ENCODE measurements around the gene AACS. TPM values are rescaled to one million over a fixed set of nuclear protein-coding genes. Genes with fewer than 3 reads are reported as not detected.
"Not testable (repeated sequence)": the region's sequence is repeated elsewhere in the genome, so short reads cannot be mapped to it uniquely, and the experiment has no call there.

The AACS gene
- polyA plus RNA-seq (2013, experiment 1 of 2; ENCODE audit: insufficient read length) = 24.5 TPM
- polyA plus RNA-seq (2013, experiment 2 of 2; ENCODE audit: insufficient read length) = 24.1 TPM

GRCh38 chr12:125065021-125065918 lies at the start of gene AACS:
Gene AACS, plus strand, starts transcription at chr12:125065435. Its CDS starts 150 bp downstream, at chr12:125065585.
- DNase-seq = peak; percentile 74

- DNase-seq = no peak
Observed at GRCh38 chr12:125015680-125016310, 49.4 kb upstream of the AACS start.

GRCh38 chr12:125017801-125018200 lies 47.4 kb upstream of the AACS start:
- no peak for DNase-seq

- no peak for DNase-seq
Observed at GRCh38 chr12:125018356-125018755, 46.9 kb upstream of the AACS start.

GRCh38 chr12:125021096-125021495 lies 44.1 kb upstream of the AACS start:
- DNase-seq = no peak

- DNase-seq = no peak
Observed at GRCh38 chr12:125021771-125022170, 43.5 kb upstream of the AACS start.

- DNase-seq = no peak
Observed at GRCh38 chr12:125023065-125023464, 42.2 kb upstream of the AACS start.

- DNase-seq = no peak
Observed at GRCh38 chr12:125024949-125025563, 40.2 kb upstream of the AACS start.

GRCh38 chr12:125025606-125026235 lies 39.5 kb upstream of the AACS start:
- no peak for DNase-seq

GRCh38 chr12:125028106-125028505 lies 37.1 kb upstream of the AACS start:
- no peak for DNase-seq

- DNase-seq = peak; percentile 47
Observed at GRCh38 chr12:125029761-125030358, 35.4 kb upstream of the AACS start.

GRCh38 chr12:125031471-125031870 lies 33.8 kb upstream of the AACS start:
- DNase-seq = not testable (repeated sequence)

GRCh38 chr12:125032466-125033152 lies 32.6 kb upstream of the AACS start:
- no peak for DNase-seq

GRCh38 chr12:125033288-125033687 lies 31.9 kb upstream of the AACS start:
- DNase-seq = no peak

GRCh38 chr12:125038976-125039625 lies 26.1 kb upstream of the AACS start:
- DNase-seq = no peak

- no peak for DNase-seq
Observed at GRCh38 chr12:125049093-125049458, 16.2 kb upstream of the AACS start.

- DNase-seq = no peak
Observed at GRCh38 chr12:125050446-125050845, 14.8 kb upstream of the AACS start.

- no peak for DNase-seq
Observed at GRCh38 chr12:125050868-125051267, 14.4 kb upstream of the AACS start.

GRCh38 chr12:125053821-125054220 lies 11.4 kb upstream of the AACS start:
- no peak for DNase-seq

GRCh38 chr12:125055591-125055990 lies 9.6 kb upstream of the AACS start:
- DNase-seq = no peak

- no peak for DNase-seq
Observed at GRCh38 chr12:125056306-125056705, 8.9 kb upstream of the AACS start.

Measured in fibroblast of skin of abdomen (primary cell).